SK-N-SH (cell line): ENCODE measurements around the gene CSH2. TPM values are rescaled to one million over a fixed set of nuclear protein-coding genes. Genes with fewer than 3 reads are reported as not detected.
"Not testable (repeated sequence)": the region's sequence is repeated elsewhere in the genome, so short reads cannot be mapped to it uniquely, and the experiment has no call there.

Experiments used
- CTCF ChIA-PET: fragments of 300-600, 350-600 bp; formaldehyde crosslinking; extraction: SDS; loops from one replicate; lab custom pipeline; 2021; lab: Yijun Ruan, JAX
- POLR2A ChIA-PET: fragments of 350-600 bp; sonication (Branson Sonifier 250); formaldehyde crosslinking; extraction: SDS; loops from one replicate; lab custom pipeline; 2020; ENCODE audit warnings: antibody characterized with exemption, inconsistent platforms; lab: Yijun Ruan, JAX
- DNase-seq: peaks from one replicate; pipeline ENCODE4 v3.0.0; 2012
- H2AFZ ChIP-seq: fragments of 200-600 bp; sonication (generic); 2 replicates; pipeline ENCODE4 v1.8.1; 2016; ENCODE audit warnings: antibody characterized with exemption, mild to moderate bottlenecking, low read depth
- H3F3A ChIP-seq: fragments of 200-600 bp; sonication (generic); replicated peaks from 2 replicates; pipeline ENCODE3; 2016; ENCODE audit warnings: antibody characterized with exemption, mild to moderate bottlenecking; ENCODE audit not compliant: insufficient read depth
- H3K27ac ChIP-seq, 2 experiments: fragments of 200-500 bp in 1 of 2; fragments of 200-600 bp in 1 of 2; sonication (Bioruptor generic) in 1 of 2; sonication (generic), shearing (Covaris generic) in 1 of 2; 2 replicates each; pipeline versions ENCODE4 v1.5.1 to v1.6.1; 2014 to 2016; ENCODE audit warnings: low read depth in 2 of 2, inconsistent platforms in 1 of 2, low read length in 1 of 2, mild to moderate bottlenecking in 1 of 2, mixed read lengths in 1 of 2
- H3K27me3 ChIP-seq: fragments of 200-600 bp; sonication (generic), shearing (Covaris generic); 2 replicates; pipeline ENCODE4 v1.6.1; 2016; ENCODE audit warnings: mixed run types; ENCODE audit not compliant: insufficient read depth
- H3K36me3 ChIP-seq, 2 experiments: fragments of 200-500 bp in 1 of 2; fragments of 200-600 bp in 1 of 2; sonication (Bioruptor generic) in 1 of 2; sonication (generic) in 1 of 2; replicated peaks in 1 of 2; 2 replicates each; pipeline versions ENCODE3 to v1.5.1; 2014 to 2016; ENCODE audit warnings: low read length in 1 of 2, mild to moderate bottlenecking in 1 of 2; ENCODE audit not compliant: insufficient read depth in 2 of 2, control insufficient read depth in 1 of 2
- H3K4me1 ChIP-seq, 2 experiments: fragments of 200-500 bp in 1 of 2; fragments of 200-600 bp in 1 of 2; sonication (Bioruptor generic) in 1 of 2; sonication (generic), shearing (Covaris generic) in 1 of 2; 2 replicates each; pipeline versions ENCODE4 v1.5.1 to v1.6.1; 2014 to 2016; ENCODE audit warnings: low read depth in 1 of 2, low read length in 1 of 2, mixed run types in 1 of 2; ENCODE audit not compliant: insufficient read depth in 2 of 2, control insufficient read depth in 1 of 2
- H3K4me2 ChIP-seq: fragments of 200-600 bp; sonication (generic), shearing (Covaris generic); 2 replicates; pipeline ENCODE4 v1.6.1; 2017; ENCODE audit warnings: mixed run types
- H3K4me3 ChIP-seq, 2 experiments: fragments of 200-500 bp in 1 of 2; fragments of 200-600 bp in 1 of 2; sonication (Bioruptor generic) in 1 of 2; sonication (generic), shearing (Covaris generic) in 1 of 2; 2 replicates each; pipeline versions ENCODE4 v1.5.1 to v1.8.1; 2014 to 2016; ENCODE audit warnings: low read depth in 2 of 2, inconsistent platforms in 1 of 2, low read length in 1 of 2, mild to moderate bottlenecking in 1 of 2, mixed read lengths in 1 of 2, moderate library complexity in 1 of 2
- H3K79me2 ChIP-seq: fragments of 200-600 bp; sonication (generic); 2 replicates; pipeline ENCODE4 v1.8.1; 2017; ENCODE audit warnings: mild to moderate bottlenecking; ENCODE audit not compliant: insufficient read depth
- H3K9ac ChIP-seq: fragments of 200-600 bp; sonication (generic); 2 replicates; pipeline ENCODE4 v1.6.1; 2017; ENCODE audit warnings: mixed run types
- H3K9me2 ChIP-seq: fragments of 200-600 bp; sonication (generic); 2 replicates; pipeline ENCODE4 v1.6.1; 2017; ENCODE audit warnings: mixed run types
- H3K9me3 ChIP-seq: fragments of 200-600 bp; sonication (generic); 2 replicates; pipeline ENCODE4 v1.6.1; 2017; ENCODE audit warnings: mixed run types, mild to moderate bottlenecking, moderate library complexity
- H4K20me1 ChIP-seq: fragments of 200-600 bp; sonication (generic); 2 replicates; pipeline ENCODE4 v1.6.1; 2017; ENCODE audit warnings: mild to moderate bottlenecking, mixed run types; ENCODE audit not compliant: insufficient read depth
- EZH2phosphoT487 ChIP-seq: fragments of 200-600 bp; sonication (generic); IDR thresholded peaks from 2 replicates; pipeline ENCODE4 v1.6.1; 2017; ENCODE audit warnings: low read depth, mixed run types, mild to moderate bottlenecking, antibody characterized with exemption, moderate library complexity, borderline replicate concordance
- MAX ChIP-seq: IDR thresholded peaks from 2 replicates; pipeline ENCODE4 v1.4.0; 2012; ENCODE audit warnings: low read depth
- USF2 ChIP-seq: fragments of 150-350 bp; IDR thresholded peaks from 2 replicates; pipeline ENCODE4 v1.6.1; 2017; ENCODE audit warnings: antibody characterized with exemption, low read length, low read depth, borderline replicate concordance
- YY1 ChIP-seq: IDR thresholded peaks from 2 replicates; pipeline ENCODE4 v1.4.0; 2012; ENCODE audit warnings: low read depth, mild to moderate bottlenecking
- WGBS: methylation state at CpG from one replicate; pipeline ENCODE4 v1.1.6; 2017; ENCODE audit warnings: low lambda C conversion rate; 5-methylcytosine and 5-hydroxymethylcytosine counted together
- polyA plus RNA-seq, 3 experiments: library from polyadenylated mRNA; depleted of rRNA; stranded (reverse); fragments of >200 nt; gene quantifications; 2 replicates each; pipeline ENCODE4 v1.2.3, GENCODE V29; 2012
- TF ChIP-seq, protein P1 (sequence below): IDR thresholded peaks from 2 replicates; pipeline ENCODE4 v1.4.0; 2012; ENCODE audit warnings: low read depth, borderline replicate concordance
- TF ChIP-seq, protein P2 (sequence below): fragments of 200-600 bp; sonication (generic); IDR thresholded peaks from 2 replicates; pipeline ENCODE4 v1.6.1; 2017; ENCODE audit warnings: antibody characterized with exemption, mild to moderate bottlenecking, moderate library complexity

CSH2 gene
- polyA plus RNA-seq, 1 of the 3 experiments (the other 2 are of a cell fraction): not detected

- Histone ChIP-seq H3K9ac (no peak overlapping the region), H3K36me3 (no peaks in the 10 kb centered on the region), H3K4me1 (peaks cover 22 to 26% of the 10 kb centered on the region in 2 experiments), H3F3A (peaks cover 12% of the 10 kb centered on the region), H3K4me3 (no peak overlapping the region), H3K79me2 (peaks cover 32% of the 10 kb centered on the region), H3K4me2 (peak overlapping the region; percentile 70; the same call in 1 of the 2 replicates), H3K27me3 (no peaks in the 10 kb centered on the region), H4K20me1 (peaks cover 1% of the 10 kb centered on the region; the same call in 1 of the 2 replicates), H3K27ac (no peak overlapping the region; a peak in 1 of 4 replicates), H3K9me3 (no peaks in the 10 kb centered on the region), H2AFZ (peak overlapping the region; percentile 96), H3K9me2 (no peaks in the 10 kb centered on the region)
- no peak for DNase-seq
- POLR2A ChIA-PET: interaction anchor here (0.8 to 9.2 kb wide), 6 partner anchors 14 to 302 kb away, joined by 3 to 108 read pairs (median 3); partner anchors contain the start of genes CCDC47, DDX42, FTSJ3 and PSMC5
- TF ChIP-seq, protein P1, sequence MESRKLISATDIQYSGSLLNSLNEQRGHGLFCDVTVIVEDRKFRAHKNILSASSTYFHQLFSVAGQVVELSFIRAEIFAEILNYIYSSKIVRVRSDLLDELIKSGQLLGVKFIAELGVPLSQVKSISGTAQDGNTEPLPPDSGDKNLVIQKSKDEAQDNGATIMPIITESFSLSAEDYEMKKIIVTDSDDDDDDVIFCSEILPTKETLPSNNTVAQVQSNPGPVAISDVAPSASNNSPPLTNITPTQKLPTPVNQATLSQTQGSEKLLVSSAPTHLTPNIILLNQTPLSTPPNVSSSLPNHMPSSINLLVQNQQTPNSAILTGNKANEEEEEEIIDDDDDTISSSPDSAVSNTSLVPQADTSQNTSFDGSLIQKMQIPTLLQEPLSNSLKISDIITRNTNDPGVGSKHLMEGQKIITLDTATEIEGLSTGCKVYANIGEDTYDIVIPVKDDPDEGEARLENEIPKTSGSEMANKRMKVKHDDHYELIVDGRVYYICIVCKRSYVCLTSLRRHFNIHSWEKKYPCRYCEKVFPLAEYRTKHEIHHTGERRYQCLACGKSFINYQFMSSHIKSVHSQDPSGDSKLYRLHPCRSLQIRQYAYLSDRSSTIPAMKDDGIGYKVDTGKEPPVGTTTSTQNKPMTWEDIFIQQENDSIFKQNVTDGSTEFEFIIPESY: no peak
- TF ChIP-seq USF2 (no peak), YY1 (no peak), EZH2phosphoT487 (no peak), MAX (no peak)
- TF ChIP-seq, protein P2, sequence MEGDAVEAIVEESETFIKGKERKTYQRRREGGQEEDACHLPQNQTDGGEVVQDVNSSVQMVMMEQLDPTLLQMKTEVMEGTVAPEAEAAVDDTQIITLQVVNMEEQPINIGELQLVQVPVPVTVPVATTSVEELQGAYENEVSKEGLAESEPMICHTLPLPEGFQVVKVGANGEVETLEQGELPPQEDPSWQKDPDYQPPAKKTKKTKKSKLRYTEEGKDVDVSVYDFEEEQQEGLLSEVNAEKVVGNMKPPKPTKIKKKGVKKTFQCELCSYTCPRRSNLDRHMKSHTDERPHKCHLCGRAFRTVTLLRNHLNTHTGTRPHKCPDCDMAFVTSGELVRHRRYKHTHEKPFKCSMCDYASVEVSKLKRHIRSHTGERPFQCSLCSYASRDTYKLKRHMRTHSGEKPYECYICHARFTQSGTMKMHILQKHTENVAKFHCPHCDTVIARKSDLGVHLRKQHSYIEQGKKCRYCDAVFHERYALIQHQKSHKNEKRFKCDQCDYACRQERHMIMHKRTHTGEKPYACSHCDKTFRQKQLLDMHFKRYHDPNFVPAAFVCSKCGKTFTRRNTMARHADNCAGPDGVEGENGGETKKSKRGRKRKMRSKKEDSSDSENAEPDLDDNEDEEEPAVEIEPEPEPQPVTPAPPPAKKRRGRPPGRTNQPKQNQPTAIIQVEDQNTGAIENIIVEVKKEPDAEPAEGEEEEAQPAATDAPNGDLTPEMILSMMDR: no peak
- CTCF ChIA-PET: interaction anchor here (1.2 to 9.1 kb wide), 7 partner anchors 9 to 22 kb away, joined by 3 to 96 read pairs (median 9); partner anchors contain the start of genes FTSJ3 and PSMC5
- WGBS: 87% methylated on average over 9 of the region's 9 CpGs
These were observed 29.4 kb downstream of the CSH2 start for GRCh38 chr17:63843910-63844677.

GRCh38 chr17:63843387-63843888 is 30.0 kb downstream of the CSH2 start:
- not testable (repeated sequence) for H3K9me3 ChIP-seq, H3K36me3 ChIP-seq, H3K27me3 ChIP-seq, H4K20me1 ChIP-seq, H3K9me2 ChIP-seq, DNase-seq
- peaks cover 27 to 33% of the 10 kb centered on the region in 2 experiments for H3K4me1 ChIP-seq
- CTCF ChIA-PET: interaction anchor here (0.8 to 9.1 kb wide), 7 partner anchors 8 to 288 kb away, joined by 3 to 96 read pairs (median 9); partner anchors contain the start of genes FTSJ3 and PSMC5
- WGBS: 39% methylated on average over 19 of the region's 19 CpGs
- H3K4me3 ChIP-seq: peak overlapping the region; percentile 59 to 76
- POLR2A ChIA-PET: interaction anchor here (0.6 to 9.2 kb wide), 8 partner anchors 13 to 663 kb away, joined by 3 to 108 read pairs (median 3); partner anchors contain the start of genes CCDC47, CEP95, DDX42 and DDX5
- peak overlapping the region; percentile 70 for H3K4me2 ChIP-seq
- H3K79me2 ChIP-seq: peaks cover 39% of the 10 kb centered on the region
- peaks cover 12% of the 10 kb centered on the region for H3F3A ChIP-seq
- H3K9ac ChIP-seq: peak overlapping the region; percentile 10; the same call in 1 of the 2 replicates
- peak overlapping the region; percentile 12 to 67; a peak in 3 of 4 replicates for H3K27ac ChIP-seq
- peak overlapping the region; percentile 96 for H2AFZ ChIP-seq
